ENCODE data around the gene SLC2A8.

SLC2A8 gene

DNA sequence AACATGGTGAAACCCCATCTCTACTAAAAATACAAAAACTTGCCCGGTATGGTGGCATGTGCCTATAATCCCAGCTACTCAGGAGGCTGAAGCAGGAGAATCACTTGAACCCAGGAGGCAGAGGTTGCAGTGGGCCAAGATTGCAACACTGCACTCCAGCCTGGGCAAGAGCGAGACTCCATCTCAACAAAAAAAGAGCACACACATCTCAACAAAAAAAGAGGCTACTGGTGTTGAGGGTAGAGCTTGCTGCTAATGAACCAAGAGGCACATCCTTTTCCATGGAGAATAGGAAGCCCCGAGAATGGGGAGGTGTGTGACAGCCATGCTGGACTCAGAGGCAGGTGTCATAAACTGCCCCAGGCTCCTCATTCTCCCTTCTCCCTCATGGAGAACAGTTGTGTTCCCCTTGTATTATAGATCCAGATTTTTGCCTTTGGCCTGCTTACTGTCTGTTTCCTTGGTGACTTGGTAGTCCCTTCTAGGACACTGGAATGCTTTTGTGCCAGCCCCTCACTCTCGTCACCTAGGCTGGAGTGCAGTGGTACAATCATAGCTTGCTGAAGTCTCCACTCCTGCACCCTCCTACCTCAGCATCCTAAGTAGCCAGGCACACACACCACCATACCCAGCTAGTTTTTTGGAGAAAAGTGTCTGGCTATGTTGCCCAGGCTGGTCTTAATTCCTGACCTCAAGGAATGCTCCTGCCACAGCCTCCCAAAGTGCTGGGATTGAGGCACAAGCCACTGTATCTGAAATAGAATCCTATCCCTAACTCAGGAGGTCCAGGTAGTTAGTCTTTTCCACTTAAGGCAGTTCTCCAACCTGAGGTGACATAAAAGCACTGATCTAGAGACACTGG, 49.1 kb downstream of the SLC2A8 start:
- TF ChIP-seq, protein P1, sequence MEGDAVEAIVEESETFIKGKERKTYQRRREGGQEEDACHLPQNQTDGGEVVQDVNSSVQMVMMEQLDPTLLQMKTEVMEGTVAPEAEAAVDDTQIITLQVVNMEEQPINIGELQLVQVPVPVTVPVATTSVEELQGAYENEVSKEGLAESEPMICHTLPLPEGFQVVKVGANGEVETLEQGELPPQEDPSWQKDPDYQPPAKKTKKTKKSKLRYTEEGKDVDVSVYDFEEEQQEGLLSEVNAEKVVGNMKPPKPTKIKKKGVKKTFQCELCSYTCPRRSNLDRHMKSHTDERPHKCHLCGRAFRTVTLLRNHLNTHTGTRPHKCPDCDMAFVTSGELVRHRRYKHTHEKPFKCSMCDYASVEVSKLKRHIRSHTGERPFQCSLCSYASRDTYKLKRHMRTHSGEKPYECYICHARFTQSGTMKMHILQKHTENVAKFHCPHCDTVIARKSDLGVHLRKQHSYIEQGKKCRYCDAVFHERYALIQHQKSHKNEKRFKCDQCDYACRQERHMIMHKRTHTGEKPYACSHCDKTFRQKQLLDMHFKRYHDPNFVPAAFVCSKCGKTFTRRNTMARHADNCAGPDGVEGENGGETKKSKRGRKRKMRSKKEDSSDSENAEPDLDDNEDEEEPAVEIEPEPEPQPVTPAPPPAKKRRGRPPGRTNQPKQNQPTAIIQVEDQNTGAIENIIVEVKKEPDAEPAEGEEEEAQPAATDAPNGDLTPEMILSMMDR (IDR thresholded peaks at IDR 0.05) = no peak

DNA sequence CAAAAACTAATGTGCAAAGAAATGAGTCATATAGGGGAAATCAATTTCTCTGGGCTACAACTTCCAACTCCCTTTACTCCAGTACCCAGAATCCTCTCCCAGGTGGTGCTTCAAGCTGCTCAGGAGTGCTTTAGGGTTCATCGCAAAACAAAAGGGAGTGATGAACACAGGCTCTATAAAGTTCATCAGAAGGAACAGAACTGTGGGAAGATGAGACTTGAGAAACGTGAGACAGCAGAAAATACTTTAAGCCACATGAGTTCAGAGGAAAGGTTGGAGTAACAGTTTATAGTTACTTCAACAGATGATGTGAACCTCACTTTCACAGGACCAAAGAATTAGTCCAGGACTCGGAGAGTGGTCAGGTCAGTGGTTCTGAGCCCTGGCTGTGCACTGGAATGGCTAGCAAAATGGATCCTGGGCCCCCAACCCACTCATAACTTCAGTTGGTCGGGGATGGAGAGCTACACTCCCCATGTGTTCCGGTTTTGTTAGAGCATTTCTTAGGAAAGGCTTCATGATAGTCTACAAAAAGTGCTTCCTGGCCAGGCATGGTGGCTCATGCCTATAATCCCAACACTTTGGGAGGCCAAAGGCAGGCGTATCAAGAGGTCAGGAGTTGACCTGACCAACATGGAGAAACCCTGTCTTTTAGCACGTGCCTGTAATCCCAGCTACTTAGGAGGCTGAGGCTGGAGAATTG, 49.9 kb downstream of the SLC2A8 start:
- TF ChIP-seq, protein P1 (IDR thresholded peaks at IDR 0.05) = no peak

DNA sequence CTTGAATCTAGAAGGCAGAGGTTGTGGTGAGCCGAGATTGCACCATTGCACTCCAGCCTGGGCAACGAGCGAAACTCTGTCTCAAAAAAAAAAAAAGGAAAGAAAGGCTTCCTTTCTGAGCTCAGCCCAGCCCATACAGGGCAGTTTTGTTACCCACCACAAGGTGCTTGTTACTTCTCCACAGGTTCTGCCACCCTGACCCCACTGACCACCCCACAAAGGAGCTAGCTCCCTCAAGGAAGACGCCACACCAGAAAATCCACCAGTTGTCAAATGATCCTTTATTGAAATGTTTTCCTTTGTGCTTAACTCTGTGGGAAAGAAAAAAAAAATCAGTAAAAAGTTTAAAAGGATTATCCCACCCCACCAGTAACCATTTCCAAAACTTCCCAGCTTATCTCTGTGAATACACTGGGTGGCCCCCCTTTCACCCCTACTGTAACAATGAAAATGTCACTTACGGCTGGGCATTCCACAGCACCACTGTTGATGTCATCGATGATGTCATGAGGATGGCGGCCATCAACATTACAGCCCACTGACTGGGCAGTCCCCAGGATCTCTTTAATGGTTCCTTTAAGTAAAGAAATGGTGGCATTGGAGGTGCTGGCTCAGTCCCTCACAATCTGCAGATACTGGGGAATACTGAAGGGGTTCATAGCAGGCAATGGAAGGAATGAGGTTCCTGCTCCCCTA, 50.6 kb downstream of the SLC2A8 start:
- TF ChIP-seq, protein P1 (IDR thresholded peaks at IDR 0.05) = no peak

DNA sequence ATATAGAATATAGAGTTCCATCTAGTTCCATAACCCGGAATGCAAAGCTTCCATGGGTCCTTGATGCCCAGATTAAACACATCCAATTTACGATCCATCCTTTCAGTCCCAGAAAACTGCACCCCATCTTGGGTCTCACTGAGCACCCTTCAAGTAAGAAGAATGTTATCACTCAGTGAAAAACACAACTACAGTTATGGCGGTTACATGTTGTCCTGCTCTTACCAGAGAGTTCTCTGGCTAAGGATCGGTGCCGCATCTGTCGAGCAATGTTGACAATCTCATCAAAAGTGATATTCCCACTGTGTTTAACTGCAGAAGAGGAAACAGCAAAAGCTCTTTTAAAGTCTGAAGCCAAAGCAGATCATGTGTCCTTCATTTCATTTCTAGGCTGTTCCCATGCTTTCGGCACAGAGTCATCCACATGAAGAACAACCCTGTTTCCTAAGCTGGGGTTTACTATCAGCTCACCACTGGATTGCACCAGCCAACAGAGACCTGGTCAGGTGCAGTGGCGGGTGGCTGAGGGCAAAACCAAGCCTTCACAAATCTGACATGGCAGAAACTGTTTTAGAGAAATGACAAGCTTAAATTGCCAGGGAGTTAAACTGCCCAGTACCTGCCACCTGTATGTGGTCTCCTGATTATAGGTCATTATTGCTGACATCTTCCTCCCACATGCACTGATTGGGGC, 51.3 kb downstream of the SLC2A8 start:
- TF ChIP-seq, protein P1 (IDR thresholded peaks at IDR 0.05) = no peak

DNA sequence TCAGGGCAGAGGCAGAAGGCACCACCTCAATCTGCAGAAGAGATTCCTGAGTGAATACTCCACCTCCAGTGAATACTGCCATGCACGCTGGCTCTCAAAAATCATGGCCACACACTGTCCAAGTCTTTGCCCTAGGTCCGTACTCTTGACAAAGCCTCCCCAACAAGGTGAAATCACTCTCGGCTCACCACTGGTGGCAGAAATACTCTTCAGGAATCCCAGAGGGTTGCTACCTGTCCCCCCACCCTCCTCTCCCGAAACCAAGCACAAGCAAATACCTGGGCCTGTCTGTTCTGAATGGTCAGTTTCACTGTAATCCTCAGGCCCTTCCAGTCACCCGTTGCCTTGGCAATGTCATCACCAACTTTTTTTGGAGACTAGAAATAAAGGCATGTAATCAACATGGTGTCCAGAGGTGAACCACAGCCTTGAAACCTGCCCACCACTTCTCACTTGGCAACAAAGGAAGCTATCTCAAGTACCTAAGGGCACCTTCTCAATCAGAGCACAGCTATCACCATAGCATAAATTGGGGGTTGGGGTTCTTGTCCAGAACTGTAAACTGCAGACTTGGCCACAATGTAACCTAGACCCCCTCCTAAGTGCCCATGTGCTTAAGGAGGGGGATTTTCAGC, 52.5 kb downstream of the SLC2A8 start:
- TF ChIP-seq, protein P1 (IDR thresholded peaks at IDR 0.05) = no peak

DNA sequence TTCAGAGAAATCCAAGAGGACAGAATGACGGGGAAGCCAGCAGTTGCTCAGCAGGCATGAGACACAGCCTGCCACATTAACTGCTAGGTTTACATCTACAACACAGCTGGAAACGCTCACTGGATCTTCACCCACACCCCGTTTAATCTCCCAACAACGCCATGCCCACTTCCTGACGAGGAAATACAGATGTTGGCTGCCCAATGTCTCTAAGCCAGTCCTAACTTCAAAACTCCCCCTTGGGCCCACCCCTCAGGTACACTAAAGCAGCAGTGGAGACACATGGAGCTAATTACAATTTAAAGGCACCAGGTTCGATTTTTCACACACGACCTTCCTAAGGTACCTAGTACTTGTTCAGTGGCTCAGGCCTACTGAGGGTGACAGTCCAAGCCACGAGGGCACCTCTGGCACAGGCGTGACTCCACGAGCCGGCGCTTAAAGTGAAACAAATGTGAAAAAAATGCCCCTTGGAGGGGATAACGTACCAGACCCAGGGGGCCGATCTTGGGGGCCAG, 53.3 kb downstream of the SLC2A8 start:
- TF ChIP-seq, protein P1 (IDR thresholded peaks at IDR 0.05) = no peak

All from LNCAP (cell line).